ENCODE measurements around the gene COG4.
A peak's percentile ranks its signal among the peaks of the same experiment; 100 is the strongest.
"Not testable (repeated sequence)": the region's sequence is repeated elsewhere in the genome, so short reads cannot be mapped to it uniquely, and the experiment has no call there.

Gene COG4

DNA sequence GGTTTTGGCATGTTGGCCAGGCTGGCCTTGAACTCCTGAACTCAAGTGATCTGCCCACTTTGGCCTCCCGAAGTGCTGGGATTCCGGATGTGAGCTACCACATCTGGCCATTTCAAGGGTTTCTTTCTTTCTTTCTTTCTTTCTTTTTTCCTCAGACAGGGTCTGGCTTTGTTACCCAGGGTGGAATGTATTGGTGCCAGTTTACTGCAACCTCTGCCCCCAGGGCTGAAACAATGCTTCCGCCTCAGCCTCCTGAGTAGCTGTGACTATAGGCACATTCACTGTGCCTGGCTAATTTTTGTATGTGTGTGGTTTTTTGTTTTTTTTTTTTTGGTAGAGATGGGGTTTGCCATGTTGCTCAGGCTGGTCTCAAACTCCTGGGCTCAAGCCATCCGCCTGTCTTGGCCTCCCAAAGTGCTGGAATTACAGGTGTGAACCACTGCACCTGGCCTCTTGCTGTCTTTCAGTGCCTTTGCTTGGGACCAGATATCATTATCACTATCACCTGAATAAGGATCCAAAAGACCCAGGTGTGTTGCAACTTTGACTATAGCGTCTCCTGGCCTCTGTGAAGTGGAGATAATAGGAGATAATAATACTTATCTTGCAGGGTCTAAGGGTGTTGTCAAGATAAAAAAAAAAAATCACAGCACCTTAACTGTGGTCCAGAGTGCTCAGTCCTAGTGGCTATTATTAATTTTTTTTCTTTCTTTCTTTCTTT is 65.7 kb downstream of the COG4 start:
- DNase-seq (ENCODE audit: low read depth): no peak

DNA sequence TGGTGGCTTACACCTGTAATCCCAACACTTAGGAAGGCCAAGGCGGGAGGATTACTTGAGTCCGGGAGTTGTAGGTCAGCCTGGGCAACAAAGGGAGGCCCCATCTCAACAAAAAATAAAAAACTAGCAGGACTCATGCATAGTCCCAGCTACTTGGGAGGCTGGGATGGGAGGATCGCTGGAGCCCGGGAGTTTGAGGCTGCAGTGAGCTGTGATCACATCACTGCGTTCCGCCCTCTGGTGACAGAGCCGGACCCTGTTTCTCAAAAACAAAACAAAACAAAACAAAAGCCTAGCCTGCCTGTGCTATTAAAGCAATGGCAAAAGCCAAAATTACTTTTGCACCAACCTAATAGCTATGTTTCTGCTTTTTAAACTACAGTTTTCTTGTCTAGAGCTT is 67.4 kb downstream of the COG4 start:
- DNase-seq (ENCODE audit: low read depth): no peak

DNA sequence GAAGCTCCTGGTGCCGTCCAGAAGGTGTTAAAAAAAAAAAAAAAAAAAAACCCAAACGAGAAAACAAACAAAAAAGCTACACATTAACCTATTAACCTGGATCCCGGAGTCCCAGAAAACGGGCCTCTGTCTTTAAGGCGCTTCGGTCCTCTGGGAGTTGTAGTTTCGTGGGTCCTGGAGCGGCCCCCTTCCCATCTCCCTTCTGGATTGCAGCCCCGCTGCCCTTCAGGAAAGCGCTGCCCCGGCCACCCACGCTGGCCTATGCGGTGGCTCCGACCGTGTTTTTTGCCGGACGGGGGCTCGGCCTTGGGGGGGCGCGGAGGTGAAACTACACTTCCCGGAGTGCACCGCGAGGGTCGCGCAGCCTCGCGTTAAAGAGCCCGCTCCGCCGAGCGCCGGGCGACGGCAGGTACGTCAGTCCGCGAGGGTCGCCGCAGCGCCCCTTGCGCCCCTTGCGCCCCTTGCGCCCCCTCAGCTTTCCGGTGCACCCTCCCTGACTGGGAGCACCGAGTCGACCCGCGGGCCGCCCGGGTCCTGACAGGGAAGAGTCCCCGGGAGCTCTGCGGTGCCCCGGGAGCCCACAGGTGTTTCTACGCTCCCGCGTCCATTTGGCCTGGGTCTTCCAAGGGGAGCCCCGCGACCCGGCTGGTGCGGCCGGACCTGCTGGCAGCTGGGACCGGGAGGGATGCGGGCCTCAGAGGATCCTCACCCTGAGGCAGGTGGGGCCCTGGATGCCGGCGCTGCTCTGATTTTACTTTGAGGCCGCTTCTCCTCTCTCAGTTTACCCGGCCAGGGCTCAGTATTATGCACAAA is 68.9 kb downstream of the COG4 start, which contains the start of gene FCSK:
Gene FCSK (plus strand): TSS at position 374 of the 813 bp plus-strand sequence. CDS start 8,596 bp downstream, outside the sequence.
- peak; percentile 44 for DNase-seq (ENCODE audit: low read depth)

DNA sequence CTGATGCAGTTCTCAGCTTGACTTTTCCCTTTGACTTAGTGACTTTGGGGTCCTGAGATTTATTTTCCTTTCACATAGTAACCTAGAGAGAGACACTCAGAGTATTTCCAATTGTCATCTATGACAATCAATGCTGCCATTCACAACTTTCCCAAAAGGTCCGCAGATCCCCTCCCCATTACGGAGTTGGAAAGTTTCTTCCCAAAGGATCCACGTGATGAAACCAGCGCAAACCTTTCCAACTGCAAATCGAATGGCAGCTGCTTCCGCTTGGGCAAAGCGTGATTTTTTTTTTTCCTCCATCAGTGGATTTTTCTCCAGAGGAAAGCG is 69.5 kb downstream of the COG4 start:
- DNase-seq (ENCODE audit: low read depth): no peak

DNA sequence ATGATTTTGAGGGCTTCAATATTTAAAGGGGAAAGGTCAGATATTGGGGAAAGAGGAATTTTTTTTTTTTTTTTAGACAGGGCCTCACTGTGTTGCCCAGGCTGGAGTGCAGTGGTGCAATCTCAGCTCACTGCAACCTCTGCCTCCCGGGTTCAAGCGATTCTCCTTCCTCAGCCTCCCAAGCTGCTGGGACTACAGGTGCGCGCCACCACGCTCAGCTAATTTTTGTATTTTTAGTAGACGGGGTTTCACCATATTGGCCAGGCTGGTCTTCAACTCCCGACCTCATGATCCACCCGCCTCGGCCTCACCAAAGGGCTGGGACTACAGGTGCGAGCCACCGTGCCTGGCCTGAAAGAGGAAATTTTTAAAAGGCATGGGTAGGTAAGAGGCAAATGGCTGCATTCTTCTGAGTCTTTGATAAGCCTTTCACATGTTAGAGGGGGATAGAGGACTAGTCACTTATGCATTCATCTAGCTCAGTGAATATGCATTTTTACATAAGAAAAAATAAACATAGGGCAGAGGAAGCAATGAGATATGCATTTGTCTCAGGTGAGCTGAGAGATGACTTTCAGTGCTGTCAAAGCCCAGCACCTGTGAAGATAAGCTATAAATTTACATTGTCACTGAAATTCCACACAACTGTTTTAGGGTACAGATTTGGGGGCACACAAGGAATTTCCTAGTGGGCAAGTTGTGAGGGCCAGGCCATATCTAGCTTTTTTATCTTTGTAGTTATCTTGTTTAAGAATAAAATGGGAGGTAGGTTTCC is 70.0 kb downstream of the COG4 start:
- DNase-seq (ENCODE audit: low read depth): no peak

DNA sequence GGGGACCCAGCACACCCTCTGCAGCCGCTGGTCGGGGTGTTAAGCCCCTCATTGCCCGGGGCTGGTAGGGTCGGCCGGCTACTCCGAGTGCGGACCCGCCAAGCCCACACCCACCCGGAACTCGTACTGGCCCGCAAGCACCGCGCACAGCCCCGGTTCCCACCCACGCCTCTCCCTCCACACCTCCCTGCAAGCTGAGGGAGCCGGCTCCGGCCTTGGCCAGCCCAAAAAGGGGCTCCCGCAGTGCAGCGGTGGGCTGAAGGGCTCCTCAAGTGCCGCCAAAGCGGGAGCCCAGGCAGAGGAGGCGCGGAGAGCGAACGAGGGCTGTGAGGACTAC is 72.4 kb downstream of the COG4 start:
- DNase-seq (ENCODE audit: low read depth): not testable (repeated sequence)

DNA sequence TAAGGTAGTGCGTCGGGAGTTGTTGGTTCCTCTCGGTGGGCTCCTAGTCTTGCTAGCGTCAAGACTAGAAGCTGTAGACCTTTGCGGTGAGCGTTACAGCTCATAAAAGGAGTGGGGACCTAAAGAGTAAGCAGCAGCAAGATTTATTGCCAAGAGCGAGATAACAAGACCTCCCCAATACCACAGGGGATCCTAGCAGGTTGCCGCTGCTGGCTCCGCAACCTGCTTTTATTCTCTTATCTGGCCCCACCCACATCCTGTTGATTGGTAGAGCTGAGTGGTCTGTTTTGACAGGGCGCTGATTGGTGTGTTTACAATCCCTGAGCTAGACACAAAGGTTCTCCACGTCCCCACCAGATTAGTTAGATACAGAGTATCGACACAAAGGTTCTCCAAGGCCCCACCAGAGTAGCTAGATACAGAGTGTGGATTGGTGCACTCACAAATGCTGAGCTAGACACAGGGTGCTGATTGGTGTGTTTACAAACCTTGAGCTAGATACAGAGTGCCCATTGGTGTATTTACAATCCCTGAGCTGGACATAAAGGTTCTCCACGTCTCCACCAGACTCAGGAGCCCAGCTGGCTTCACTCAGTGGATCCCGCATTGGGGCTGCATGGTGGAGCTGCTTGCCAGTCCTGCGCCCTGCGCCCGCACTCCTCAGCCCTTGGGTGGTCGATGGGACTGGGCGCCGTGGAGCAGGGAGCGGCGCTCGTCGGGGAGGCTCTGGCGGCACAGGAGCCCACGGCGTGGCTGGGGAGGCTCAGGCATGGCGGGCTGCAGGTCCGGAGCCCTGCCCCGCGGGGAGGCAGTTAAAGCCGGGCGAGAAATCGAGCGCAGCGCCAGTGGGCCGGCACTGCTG is 73.0 kb downstream of the COG4 start:
- DNase-seq (ENCODE audit: low read depth): not testable (repeated sequence)

DNA sequence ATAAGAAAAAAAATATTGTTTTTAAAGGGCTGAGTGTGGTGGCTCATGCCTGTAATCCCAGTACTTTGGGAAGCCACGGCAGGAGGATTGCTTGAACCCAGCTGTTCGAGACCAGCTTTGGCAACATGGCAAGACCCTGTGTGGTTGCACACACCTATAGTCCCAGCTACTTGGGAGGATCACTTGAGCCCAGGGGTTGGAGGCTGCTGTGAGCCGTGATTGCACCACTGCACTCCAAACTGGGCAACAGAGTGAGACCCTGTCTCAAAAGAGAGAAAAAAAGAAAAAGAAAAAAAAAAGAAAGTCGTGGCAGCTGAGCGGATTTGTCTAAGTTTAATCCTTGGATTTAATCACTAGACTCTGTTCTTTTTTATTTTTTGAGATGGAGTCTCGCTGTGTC is 75.3 kb downstream of the COG4 start:
- no peak for DNase-seq (ENCODE audit: low read depth)

DNA sequence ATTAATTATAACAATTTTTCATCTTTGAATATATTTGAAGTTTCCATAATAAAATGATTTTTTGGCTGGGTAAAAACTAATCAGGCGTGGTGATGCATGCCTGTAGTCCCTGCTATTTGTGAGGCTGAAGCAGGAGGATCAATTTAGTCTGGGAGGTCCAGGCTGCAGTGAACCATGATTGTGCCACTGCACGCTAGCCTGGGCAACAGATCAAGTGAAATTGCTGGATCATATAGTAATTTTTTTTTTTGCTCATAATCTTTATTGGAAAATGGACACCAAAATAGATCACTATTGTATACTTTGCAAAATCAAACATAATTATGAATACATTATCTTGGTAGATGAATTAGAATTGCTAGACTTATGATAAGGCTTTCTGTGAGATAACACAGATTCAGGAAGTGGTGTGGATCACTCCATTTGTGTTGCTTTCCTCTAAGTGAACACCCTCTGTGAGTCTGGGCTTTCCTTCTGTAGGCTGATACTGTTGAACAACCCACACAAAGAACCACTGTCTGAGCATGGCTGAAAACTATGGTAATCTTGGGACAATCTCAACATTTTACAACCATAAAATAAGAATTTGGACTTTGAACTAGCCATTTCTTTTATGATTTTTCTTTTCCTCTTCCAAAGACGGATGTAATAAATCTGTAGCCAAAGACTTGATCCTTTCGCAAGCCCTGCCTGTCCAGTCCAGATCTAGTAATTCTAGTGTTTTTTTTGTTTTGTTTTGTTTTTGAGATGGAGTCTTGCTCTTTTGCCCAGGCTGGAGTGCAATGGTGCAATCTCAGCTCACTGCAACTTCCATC is 78.9 kb downstream of the COG4 start:
- no peak for DNase-seq (ENCODE audit: low read depth)

DNA sequence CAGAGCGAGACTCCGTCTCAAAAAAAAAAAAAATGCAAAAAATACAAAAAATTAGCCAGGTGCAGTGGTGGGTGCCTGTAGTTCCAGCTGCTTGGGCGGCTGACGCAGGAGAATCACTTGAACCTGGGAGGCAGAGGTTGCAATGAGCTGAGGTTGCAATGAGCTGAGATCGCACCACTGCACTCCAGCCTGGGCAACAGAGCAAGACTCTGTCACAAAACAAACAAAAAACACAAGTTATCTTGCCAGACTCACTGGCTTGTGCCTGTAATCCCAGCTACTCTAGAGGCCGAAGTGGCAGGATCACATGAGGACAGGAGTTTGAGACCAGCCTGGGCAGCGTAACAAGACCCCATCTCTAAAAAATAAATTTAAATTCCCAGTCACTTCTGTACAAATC is 81.0 kb downstream of the COG4 start:
- DNase-seq (ENCODE audit: low read depth): no peak

DNA sequence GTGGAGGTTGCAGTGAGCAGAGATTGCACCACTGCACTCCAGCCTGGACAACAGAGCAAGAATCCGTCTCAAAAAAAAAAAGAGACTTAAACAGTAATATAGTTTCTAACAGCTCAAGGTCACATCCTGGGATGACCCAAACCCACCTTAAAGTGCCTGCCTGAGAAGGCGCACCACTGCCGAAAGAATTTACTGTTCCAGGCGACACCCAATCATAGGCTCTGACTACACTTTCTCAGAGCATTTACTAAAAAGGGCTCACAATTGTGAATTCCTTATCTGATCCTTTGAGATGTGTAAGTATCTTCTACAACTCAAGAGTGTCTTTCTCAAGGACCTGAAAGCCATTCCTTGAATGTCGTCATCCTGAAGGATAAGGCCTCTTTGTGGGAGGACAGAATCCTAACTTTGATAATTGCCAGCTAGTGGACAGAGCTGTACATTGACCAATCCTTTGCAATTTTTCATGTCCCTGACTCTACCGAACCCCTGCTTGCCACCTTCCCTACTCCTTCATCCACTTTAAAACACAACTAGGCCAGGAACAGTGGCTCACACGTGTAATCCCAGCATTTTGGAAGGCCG is 81.9 kb downstream of the COG4 start:
- no peak for DNase-seq (ENCODE audit: low read depth)

DNA sequence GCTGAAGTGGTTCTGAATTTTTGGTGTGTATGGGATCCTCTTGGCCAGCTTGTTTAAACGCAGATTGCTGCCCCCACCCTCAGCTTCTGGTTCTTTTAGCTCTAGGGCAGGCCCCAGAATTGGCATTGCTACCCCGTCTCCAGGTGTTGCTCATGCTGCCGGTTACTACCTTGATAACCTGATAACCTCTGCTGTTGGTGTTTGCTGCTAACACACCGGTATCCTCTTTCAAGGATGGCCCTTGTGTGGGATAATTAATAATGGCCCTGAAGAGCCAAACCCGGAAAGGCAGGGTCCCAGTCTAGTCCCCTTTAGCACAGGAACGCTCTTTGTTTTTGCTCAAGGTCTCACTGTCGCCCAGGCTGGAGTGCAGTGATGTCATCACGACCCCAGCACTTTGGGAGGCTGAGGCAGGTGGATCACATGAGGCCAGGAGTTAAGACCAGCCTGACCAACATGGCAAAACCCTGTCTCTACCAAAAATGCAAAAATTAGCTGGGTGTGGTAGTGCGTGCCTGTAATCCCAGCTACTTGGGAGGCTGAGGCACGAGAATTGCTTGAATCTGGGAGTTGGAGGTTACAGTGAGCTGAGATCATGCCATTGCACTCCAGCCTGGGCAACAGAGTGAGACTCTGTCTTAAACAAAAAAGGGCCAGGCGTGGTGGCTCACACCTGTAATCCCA is 83.2 kb downstream of the COG4 start:
- DNase-seq (ENCODE audit: low read depth): no peak

DNA sequence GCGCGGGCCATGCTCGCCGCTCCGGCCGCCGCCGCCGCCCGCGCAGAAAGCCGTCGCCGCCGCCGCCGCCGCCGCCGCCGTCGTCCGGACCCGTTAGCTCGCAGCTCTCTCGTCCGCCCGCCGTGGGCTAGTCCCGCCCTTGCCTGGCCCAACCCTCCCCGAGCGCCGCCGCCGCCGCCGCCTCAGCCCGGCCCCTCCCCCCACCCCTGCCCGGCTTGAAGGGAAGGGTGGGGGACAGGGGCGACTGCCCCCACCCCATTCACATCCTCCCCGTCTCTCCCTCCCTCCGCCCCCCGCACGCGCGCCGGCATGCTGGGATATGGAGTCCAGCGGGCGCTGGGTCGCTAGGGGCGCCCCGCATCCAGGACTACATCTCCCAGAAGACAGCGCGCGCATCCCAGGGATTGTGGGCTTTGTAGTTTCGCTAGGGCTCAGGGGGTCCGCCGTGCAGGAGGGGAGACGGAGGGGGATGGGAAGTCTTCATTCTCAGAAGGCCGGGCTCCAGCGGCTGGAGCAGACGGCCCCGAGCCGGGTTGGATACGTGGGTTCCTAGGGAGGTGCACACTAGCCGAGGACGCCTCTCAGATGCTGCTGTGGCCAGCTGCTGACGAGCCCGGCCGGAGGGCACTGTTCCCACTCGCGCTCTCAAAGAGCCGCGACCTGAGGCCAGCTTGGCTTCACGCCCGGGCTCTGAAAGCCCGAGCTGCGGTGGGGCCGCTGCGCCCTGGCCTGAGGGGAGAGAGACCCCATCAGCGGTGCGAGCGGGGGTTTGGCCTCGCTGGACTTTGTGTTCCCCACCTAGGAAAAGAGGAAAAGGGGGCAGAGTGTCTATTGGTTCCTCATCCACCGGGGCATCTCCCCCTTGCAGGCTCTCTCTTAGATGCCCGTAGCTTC is 84.1 kb downstream of the COG4 start, which contains the start of gene ST3GAL2:
Gene ST3GAL2 (minus strand): TSS at position 132 of the 894 bp plus-strand sequence. CDS start 40,570 bp downstream, outside the sequence.
- DNase-seq (ENCODE audit: low read depth): peak; percentile 91

DNA sequence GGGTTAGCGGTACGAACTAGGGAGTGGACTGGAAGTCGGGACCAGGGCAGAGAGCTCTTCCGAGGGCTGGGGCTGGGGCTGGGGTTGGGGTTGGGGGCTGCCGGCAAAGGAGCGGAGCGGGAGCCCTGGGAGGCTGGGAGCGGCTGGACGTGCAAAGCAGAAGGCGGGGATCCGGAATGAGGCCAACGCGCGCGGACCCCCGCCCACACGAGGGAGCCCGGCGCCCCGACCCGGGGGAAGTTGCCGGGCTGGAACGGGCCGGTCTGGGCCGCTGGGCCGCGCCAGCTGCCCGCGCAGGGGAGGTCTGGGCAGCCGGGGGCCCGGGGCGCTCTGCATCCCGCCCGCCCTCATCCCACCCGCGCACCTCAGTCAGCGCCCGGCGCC is 84.8 kb downstream of the COG4 start:
- DNase-seq (ENCODE audit: low read depth): no peak

DNA sequence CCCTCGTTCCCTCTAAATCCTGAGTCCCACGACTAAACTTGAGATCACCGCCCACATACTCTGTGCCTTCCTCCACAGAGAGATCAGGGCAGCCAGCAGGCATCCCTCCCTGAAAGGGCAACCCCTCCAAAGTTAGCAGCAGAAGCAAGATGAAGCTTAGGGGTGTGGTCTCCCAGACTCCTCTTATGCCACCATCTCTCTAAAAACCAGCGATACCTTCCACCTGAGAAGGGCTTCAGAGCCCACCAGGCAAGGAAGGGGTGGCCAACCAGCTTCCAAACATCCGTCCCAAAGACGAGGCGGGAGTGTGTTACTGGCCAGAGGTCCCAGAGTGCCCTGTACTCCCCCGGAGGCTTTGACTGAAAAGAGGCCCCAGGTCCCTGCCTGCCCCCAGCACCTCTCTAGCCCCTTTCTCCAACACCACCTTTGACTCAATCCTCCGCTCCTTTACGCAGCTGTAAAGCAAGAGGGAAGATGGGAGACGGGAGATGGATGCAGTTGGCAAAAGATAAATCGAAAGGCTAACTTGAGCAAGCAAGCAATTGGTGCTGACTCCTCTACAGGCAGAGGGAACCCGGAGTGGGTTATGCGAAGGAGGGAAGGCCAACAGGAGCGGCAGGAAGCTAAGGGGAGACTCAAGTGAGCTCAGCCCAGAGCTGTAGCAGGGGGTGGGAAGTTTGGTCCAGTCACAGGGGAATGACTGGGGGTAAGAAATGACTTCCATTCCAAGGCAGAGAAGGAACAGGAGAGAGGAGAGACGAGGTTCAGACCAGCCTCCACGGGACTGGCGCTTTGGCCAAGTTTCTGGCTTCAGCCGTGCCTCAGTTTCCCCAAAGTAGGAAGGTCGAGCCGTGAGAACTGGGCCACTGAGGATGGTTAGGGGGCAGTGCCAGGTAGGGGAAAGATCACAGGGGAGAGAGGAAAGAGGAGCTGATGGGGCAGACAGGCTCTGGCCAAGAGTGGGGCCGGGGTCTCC is 85.5 kb downstream of the COG4 start:
- DNase-seq (ENCODE audit: low read depth): no peak

DNA sequence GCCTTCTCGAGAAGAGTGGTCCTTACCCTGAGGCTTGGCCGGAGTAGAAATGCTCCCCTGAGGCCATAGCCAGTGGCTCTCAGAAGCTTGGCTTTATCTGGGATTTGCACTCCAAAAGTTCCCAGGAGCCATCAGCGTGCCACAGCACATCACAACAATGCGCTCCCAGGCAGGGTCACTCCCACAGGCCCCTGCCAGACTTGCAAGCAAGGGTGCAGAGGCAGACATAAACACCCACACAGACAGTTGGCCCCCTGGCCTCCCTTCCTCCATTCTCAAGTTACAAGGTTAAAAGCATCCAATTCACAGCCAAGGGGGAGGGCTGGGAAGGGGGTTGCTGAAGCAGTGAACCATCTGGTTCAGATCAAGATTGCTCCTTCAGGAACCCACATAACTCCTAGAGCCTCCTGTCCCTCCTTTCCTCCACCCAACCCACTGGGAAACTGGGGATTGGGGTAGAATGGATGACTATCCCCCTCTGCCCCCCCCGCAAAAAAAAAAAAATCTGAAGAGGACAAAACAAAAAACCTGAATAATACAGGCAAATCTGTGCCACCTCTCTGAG is 86.3 kb downstream of the COG4 start:
- DNase-seq (ENCODE audit: low read depth): no peak

DNA sequence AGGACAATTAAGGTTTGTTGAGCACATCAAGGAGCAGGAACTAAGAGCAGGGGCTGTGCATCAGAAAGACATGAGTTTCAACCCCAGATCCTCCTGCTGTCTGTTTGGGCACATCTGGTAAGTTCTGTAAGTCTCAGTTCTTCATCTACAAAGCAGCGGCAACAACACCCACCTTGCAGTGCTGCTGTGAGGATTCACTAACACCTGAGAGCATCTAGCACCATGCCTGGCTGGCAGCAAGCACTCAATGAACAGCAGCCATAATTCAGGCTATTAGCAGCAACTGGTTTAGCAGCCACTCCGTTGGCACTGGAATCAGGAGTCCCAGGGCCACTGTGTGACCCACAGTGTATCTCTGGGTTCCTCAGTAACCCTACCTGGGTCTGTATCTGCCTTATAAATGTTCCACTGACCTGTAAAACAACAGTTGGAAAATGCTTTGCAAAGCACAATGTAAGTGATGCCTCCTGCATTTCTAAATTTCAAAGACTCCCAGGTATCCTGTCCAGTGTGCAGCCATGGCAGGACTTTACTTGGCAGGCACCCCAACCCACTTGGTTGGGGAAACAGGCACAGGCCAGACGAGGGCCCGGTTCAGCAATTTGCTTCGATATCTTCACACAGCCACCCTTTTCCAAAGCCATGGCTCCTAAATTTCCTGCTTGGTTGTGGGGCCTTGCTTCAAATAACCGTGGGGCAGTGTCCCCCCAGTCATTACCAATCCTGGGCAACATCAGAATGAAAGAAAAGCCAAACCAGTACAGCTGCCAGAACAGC is 88.7 kb downstream of the COG4 start:
- DNase-seq (ENCODE audit: low read depth): no peak
